Head of caudate nucleus (tissue), 42 donors: ENCODE results near the gene MNT.

Experiments
- DNase-seq, 42 donors: peaks; one replicate each; pipeline versions ENCODE4 v3.0.0 to v3.0.0-alpha.2; 2020 to 2021; ENCODE audit warnings: mixed read lengths in 7 of 42
- intact Hi-C: fragments of 100-400 bp; cut with DNase I; formaldehyde crosslinking; loops from one replicate; pipeline ENCODE4 v1.15.0; 2022

The MNT gene

GRCh38 chr17:2372681-2373080 is 28.2 kb downstream of the MNT start:
- no peak for DNase-seq
- intact Hi-C loops = no loop called here

GRCh38 chr17:2372180-2372579 is 28.7 kb downstream of the MNT start:
- intact Hi-C loops = no loop called here
- DNase-seq = no peak

GRCh38 chr17:2371183-2372130 is 29.4 kb downstream of the MNT start:
- intact Hi-C loops = no loop called here
- no peak for DNase-seq

- no peak for DNase-seq
- intact Hi-C loops = no loop called here
Observed at GRCh38 chr17:2370211-2370589, 30.7 kb downstream of the MNT start.

- intact Hi-C loops = no loop called here
- DNase-seq = no peak
Observed at GRCh38 chr17:2369551-2370210, 31.2 kb downstream of the MNT start.

GRCh38 chr17:2369039-2369438 is 31.8 kb downstream of the MNT start:
- intact Hi-C loops = no loop called here
- no peak for DNase-seq

- intact Hi-C loops = no loop called here
- no peak for DNase-seq
Observed at GRCh38 chr17:2368359-2368758, 32.5 kb downstream of the MNT start.

- intact Hi-C loops = no loop called here
Observed at GRCh38 chr17:2366747-2367494, 33.9 kb downstream of the MNT start.

GRCh38 chr17:2365132-2365531 is 35.7 kb downstream of the MNT start:
- no peak for DNase-seq
- intact Hi-C loops = no loop called here

More at GRCh38 chr17:2366747-2367494, 33.9 kb downstream of the MNT start:
- DNase-seq = peak in 23 of 42 donors; percentile 26 to 73 (median 48)

- no peak for DNase-seq
Observed at GRCh38 chr17:2364763-2365116, 36.1 kb downstream of the MNT start.

GRCh38 chr17:2363851-2364762 is 36.8 kb downstream of the MNT start:
- intact Hi-C loops = no loop called here
- DNase-seq = peak in 16 of 42 donors; percentile 26 to 69 (median 48)

More at GRCh38 chr17:2364763-2365116, 36.1 kb downstream of the MNT start:
- intact Hi-C loops = no loop called here

GRCh38 chr17:2363318-2363717 is 37.5 kb downstream of the MNT start:
- intact Hi-C loops = no loop called here
- no peak for DNase-seq

GRCh38 chr17:2362881-2363280 is 38.0 kb downstream of the MNT start:
- intact Hi-C loops = no loop called here
- no peak for DNase-seq

- intact Hi-C loops = no loop called here
Observed at GRCh38 chr17:2362416-2362815, 38.4 kb downstream of the MNT start.

GRCh38 chr17:2362016-2362415 is 38.8 kb downstream of the MNT start:
- intact Hi-C loops = no loop called here
- no peak for DNase-seq

More at GRCh38 chr17:2362416-2362815, 38.4 kb downstream of the MNT start:
- no peak for DNase-seq

- no peak for DNase-seq
- intact Hi-C loops = no loop called here
Observed at GRCh38 chr17:2361010-2361760, 39.7 kb downstream of the MNT start.

- DNase-seq = no peak
- intact Hi-C loops = no loop called here
Observed at GRCh38 chr17:2357931-2358434, 42.9 kb downstream of the MNT start.

- DNase-seq = no peak
- intact Hi-C loops = no loop called here
Observed at GRCh38 chr17:2357237-2357636, 43.6 kb downstream of the MNT start.
